WTC11 (cell line): ENCODE results near the gene TM2D1. TPM values are rescaled to one million over a fixed set of nuclear protein-coding genes. Genes with fewer than 3 reads are reported as not detected.

Experiments used
- ATAC-seq: fragments of 200-7000 bp; cut with Tn5 transposase; 2 replicates; pipeline ENCODE4 v1.10.0; 2021; ENCODE audit warnings: mild to moderate bottlenecking, moderate library complexity
- CTCF ChIA-PET: fragments of 300-600 bp; sonication (Branson Sonifier 250); formaldehyde crosslinking; loops from one replicate; lab custom pipeline; 2021; ENCODE audit warnings: antibody characterized with exemption; lab: Charles Lee
- POLR2A ChIA-PET: fragments of 350-600 bp; sonication (Branson Sonifier 250); formaldehyde crosslinking; loops from one replicate; lab custom pipeline; 2021; ENCODE audit warnings: antibody characterized with exemption; lab: Charles Lee
- DNase-seq: peaks from one replicate; pipeline ENCODE4 v3.0.0; 2021; ENCODE audit warnings: low spot score
- H3K27ac Mint-ChIP-seq: 2 replicates; pipeline ENCODE4 v1.8.0; 2021; ENCODE audit warnings: mixed read lengths
- H3K27me3 Mint-ChIP-seq: 2 replicates; pipeline ENCODE4 v1.8.0; 2021; ENCODE audit warnings: low read depth, mild to moderate bottlenecking, moderate library complexity, mixed read lengths
- H3K36me3 Mint-ChIP-seq: 2 replicates; pipeline ENCODE4 v1.8.0; 2021; ENCODE audit warnings: mixed read lengths
- H3K4me1 Mint-ChIP-seq: 2 replicates; pipeline ENCODE4 v1.8.0; 2022; ENCODE audit warnings: mixed read lengths
- H3K4me3 Mint-ChIP-seq: 2 replicates; pipeline ENCODE4 v1.8.0; 2021; ENCODE audit warnings: mild to moderate bottlenecking, moderate library complexity, mixed read lengths
- H3K9me3 Mint-ChIP-seq: 2 replicates; pipeline ENCODE4 v1.8.0; 2021; ENCODE audit warnings: mixed read lengths
- ATF1 ChIP-seq: sonication (generic); formaldehyde crosslinking; IDR thresholded peaks from 2 replicates; pipeline ENCODE4 v1.8.1; 2023; ENCODE audit warnings: mild to moderate bottlenecking, moderate library complexity, missing genetic modification reagents
- E2F1 ChIP-seq: sonication (generic); formaldehyde crosslinking; IDR thresholded peaks from 2 replicates; pipeline ENCODE4 v1.8.0; 2022; ENCODE audit warnings: mild to moderate bottlenecking, missing genetic modification reagents
- EMX1 ChIP-seq: fragments of 250-450 bp; sonication (Bioruptor Pico); IDR thresholded peaks from 2 replicates; pipeline ENCODE4 v1.8.0; 2021; ENCODE audit warnings: mild to moderate bottlenecking
- FOXP4 ChIP-seq: sonication (generic); formaldehyde crosslinking; IDR thresholded peaks from 2 replicates; pipeline ENCODE4 v1.8.0; 2022; ENCODE audit warnings: mild to moderate bottlenecking, missing genetic modification reagents
- GTF2I ChIP-seq: fragments of 250-450 bp; sonication (Bioruptor Pico); conservative IDR thresholded peaks from 2 replicates; pipeline ENCODE4 v1.4.0; 2021; ENCODE audit warnings: mild to moderate bottlenecking
- NFE2L1 ChIP-seq: sonication (generic); formaldehyde crosslinking; IDR thresholded peaks from 2 replicates; pipeline ENCODE4 v1.8.1; 2023; ENCODE audit warnings: missing genetic modification reagents
- OVOL2 ChIP-seq: fragments of 250-450 bp; sonication (Bioruptor Pico); IDR thresholded peaks from 2 replicates; pipeline ENCODE4 v1.9.0; 2021; ENCODE audit warnings: mild to moderate bottlenecking, borderline replicate concordance
- SP1 ChIP-seq: sonication (generic); formaldehyde crosslinking; conservative IDR thresholded peaks from 2 replicates; pipeline ENCODE4 v1.8.1; 2022; ENCODE audit warnings: missing genetic modification reagents
- ZNF281 ChIP-seq: sonication (generic); formaldehyde crosslinking; IDR thresholded peaks from 2 replicates; pipeline ENCODE4 v1.8.0; 2023; ENCODE audit warnings: mild to moderate bottlenecking, missing genetic modification reagents
- ZNF396 ChIP-seq: fragments of 250-450 bp; sonication (Bioruptor Pico); IDR thresholded peaks from 2 replicates; pipeline ENCODE4 v1.8.0; 2021; ENCODE audit warnings: mild to moderate bottlenecking, moderate library complexity, borderline replicate concordance
- ZNF416 ChIP-seq: fragments of 250-450 bp; sonication (Bioruptor Pico); IDR thresholded peaks from 2 replicates; pipeline ENCODE4 v1.9.0; 2021; ENCODE audit warnings: mild to moderate bottlenecking, inconsistent platforms
- ZNF671 ChIP-seq: fragments of 250-450 bp; sonication (Bioruptor Pico); IDR thresholded peaks from 2 replicates; pipeline ENCODE4 v1.8.0; 2021; ENCODE audit warnings: mild to moderate bottlenecking
- total RNA-seq: library from RNA; stranded (reverse); gene quantifications from 3 replicates; pipeline ENCODE4 v1.2.3, GENCODE V29; 2021
- TF ChIP-seq, protein P1 (sequence below): fragments of 250-450 bp; sonication (Bioruptor Pico); IDR thresholded peaks from 2 replicates; pipeline ENCODE4 v1.9.0; 2021; ENCODE audit warnings: moderate library complexity, mild to moderate bottlenecking, inconsistent platforms, borderline replicate concordance
- TF ChIP-seq, protein P2 (sequence below): sonication (generic); formaldehyde crosslinking; IDR thresholded peaks from 2 replicates; pipeline ENCODE4 v1.8.0; 2022; ENCODE audit warnings: mild to moderate bottlenecking, missing genetic modification reagents
- TF ChIP-seq, protein P3 (sequence below): sonication (generic); formaldehyde crosslinking; IDR thresholded peaks from 2 replicates; pipeline ENCODE4 v1.8.1; 2023; ENCODE audit warnings: mild to moderate bottlenecking, moderate library complexity, missing genetic modification reagents
- TF ChIP-seq, protein P4 (sequence below): sonication (generic); formaldehyde crosslinking; IDR thresholded peaks from 2 replicates; pipeline ENCODE4 v1.8.1; 2023; ENCODE audit warnings: mild to moderate bottlenecking, missing genetic modification reagents, moderate library complexity
- TF ChIP-seq, protein P5 (sequence below): sonication (generic); formaldehyde crosslinking; IDR thresholded peaks from 2 replicates; pipeline ENCODE4 v1.8.0; 2023; ENCODE audit warnings: missing genetic modification reagents, mild to moderate bottlenecking, borderline replicate concordance

The TM2D1 gene
- total RNA-seq, 1 experiment from 2014 or later, result 21.6 TPM

DNA sequence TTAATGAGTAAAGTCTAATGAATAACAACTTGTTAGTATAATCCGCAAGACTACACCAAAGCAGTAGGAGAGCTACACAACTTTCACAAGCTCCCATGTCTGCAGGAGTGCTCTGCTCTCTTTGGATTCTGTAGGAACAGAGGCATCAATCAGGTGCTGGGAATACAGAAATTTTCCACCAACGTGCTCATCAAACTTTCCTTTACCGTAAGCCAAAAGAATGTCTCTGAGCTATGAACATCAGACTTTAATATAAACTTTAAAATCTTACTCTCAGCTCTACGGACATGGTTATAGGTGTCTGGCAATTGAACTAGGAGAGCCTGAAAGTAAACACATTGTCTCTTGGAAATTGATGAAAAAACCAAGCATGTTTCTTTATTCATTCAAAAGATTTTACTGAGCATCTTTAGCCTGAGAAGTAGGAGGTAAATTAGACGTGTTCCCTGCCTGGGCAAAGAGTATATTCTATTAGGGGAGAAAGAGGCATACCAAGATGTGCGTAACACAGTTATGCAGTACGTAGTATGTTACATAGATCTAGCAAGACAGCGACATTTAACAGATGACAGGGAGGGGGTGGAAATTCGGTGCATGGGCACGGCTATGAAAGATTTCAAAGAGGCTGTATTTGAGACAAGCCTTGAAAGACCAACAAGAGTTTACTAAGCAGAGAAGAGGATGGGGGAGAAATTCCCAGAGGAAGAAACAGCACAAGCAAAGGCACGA lies 85.2 kb downstream of the TM2D1 start (continued):
- TF ChIP-seq, protein P1, sequence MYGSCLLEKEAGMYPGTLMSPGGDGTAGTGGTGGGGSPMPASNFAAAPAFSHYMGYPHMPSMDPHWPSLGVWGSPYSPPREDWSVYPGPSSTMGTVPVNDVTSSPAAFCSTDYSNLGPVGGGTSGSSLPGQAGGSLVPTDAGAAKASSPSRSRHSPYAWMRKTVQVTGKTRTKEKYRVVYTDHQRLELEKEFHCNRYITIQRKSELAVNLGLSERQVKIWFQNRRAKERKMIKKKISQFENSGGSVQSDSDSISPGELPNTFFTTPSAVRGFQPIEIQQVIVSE (CRISPR knock-in tag), result no peak
- TF ChIP-seq ATF1 (CRISPR knock-in tag), result no peak
- no peak for TF ChIP-seq ZNF416 (CRISPR knock-in tag)
- no peak for TF ChIP-seq ZNF396 (CRISPR knock-in tag)
- TF ChIP-seq SP1 (CRISPR knock-in tag), result no peak
- no peak for TF ChIP-seq OVOL2 (CRISPR knock-in tag)

GRCh38 chr1:61638911-61639605 lies 85.9 kb downstream of the TM2D1 start:
- POLR2A ChIA-PET, result no interaction called here
- DNase-seq (no peak), ATAC-seq (no peak)
- peaks cover 42% of the 10 kb centered on the region for H3K4me1 Mint-ChIP-seq
- no peaks in the 10 kb centered on the region for H3K9me3 Mint-ChIP-seq
- H3K27ac Mint-ChIP-seq, result no peak overlapping the region
- TF ChIP-seq ZNF281 (no peak), FOXP4 (CRISPR knock-in tag) (no peak), NFE2L1 (CRISPR knock-in tag) (no peak), GTF2I (no peak), ZNF671 (CRISPR knock-in tag) (no peak), EMX1 (CRISPR knock-in tag) (no peak), E2F1 (CRISPR knock-in tag) (no peak)
- TF ChIP-seq, protein P2, sequence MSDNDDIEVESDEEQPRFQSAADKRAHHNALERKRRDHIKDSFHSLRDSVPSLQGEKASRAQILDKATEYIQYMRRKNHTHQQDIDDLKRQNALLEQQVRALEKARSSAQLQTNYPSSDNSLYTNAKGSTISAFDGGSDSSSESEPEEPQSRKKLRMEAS, result no peak
- TF ChIP-seq, protein P3, sequence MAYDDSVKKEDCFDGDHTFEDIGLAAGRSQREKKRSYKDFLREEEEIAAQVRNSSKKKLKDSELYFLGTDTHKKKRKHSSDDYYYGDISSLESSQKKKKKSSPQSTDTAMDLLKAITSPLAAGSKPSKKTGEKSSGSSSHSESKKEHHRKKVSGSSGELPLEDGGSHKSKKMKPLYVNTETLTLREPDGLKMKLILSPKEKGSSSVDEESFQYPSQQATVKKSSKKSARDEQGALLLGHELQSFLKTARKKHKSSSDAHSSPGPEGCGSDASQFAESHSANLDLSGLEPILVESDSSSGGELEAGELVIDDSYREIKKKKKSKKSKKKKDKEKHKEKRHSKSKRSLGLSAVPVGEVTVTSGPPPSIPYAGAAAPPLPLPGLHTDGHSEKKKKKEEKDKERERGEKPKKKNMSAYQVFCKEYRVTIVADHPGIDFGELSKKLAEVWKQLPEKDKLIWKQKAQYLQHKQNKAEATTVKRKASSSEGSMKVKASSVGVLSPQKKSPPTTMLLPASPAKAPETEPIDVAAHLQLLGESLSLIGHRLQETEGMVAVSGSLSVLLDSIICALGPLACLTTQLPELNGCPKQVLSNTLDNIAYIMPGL (CRISPR knock-in tag), result no peak
- TF ChIP-seq, protein P4, sequence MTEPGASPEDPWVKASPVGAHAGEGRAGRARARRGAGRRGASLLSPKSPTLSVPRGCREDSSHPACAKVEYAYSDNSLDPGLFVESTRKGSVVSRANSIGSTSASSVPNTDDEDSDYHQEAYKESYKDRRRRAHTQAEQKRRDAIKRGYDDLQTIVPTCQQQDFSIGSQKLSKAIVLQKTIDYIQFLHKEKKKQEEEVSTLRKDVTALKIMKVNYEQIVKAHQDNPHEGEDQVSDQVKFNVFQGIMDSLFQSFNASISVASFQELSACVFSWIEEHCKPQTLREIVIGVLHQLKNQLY (CRISPR knock-in tag), result no peak
- TF ChIP-seq, protein P5, sequence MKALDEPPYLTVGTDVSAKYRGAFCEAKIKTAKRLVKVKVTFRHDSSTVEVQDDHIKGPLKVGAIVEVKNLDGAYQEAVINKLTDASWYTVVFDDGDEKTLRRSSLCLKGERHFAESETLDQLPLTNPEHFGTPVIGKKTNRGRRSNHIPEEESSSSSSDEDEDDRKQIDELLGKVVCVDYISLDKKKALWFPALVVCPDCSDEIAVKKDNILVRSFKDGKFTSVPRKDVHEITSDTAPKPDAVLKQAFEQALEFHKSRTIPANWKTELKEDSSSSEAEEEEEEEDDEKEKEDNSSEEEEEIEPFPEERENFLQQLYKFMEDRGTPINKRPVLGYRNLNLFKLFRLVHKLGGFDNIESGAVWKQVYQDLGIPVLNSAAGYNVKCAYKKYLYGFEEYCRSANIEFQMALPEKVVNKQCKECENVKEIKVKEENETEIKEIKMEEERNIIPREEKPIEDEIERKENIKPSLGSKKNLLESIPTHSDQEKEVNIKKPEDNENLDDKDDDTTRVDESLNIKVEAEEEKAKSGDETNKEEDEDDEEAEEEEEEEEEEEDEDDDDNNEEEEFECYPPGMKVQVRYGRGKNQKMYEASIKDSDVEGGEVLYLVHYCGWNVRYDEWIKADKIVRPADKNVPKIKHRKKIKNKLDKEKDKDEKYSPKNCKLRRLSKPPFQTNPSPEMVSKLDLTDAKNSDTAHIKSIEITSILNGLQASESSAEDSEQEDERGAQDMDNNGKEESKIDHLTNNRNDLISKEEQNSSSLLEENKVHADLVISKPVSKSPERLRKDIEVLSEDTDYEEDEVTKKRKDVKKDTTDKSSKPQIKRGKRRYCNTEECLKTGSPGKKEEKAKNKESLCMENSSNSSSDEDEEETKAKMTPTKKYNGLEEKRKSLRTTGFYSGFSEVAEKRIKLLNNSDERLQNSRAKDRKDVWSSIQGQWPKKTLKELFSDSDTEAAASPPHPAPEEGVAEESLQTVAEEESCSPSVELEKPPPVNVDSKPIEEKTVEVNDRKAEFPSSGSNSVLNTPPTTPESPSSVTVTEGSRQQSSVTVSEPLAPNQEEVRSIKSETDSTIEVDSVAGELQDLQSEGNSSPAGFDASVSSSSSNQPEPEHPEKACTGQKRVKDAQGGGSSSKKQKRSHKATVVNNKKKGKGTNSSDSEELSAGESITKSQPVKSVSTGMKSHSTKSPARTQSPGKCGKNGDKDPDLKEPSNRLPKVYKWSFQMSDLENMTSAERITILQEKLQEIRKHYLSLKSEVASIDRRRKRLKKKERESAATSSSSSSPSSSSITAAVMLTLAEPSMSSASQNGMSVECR (CRISPR knock-in tag), result no peak
- peaks cover 12% of the 10 kb centered on the region for H3K27me3 Mint-ChIP-seq
- H3K4me3 Mint-ChIP-seq, result no peak overlapping the region
- no peaks in the 10 kb centered on the region for H3K36me3 Mint-ChIP-seq
- CTCF ChIA-PET, result no interaction called here
